Esophagus mucosa (tissue), 1 donor: ENCODE data around the gene CACNA2D1. TPM values are rescaled to one million over a fixed set of nuclear protein-coding genes. Genes with fewer than 3 reads are reported as not detected.

ENCODE experiments used
- ATAC-seq: fragments of 200-7000 bp; cut with Tn5 transposase; one replicate; pipeline ENCODE4 v1.9.1; 2020
- total RNA-seq: library from RNA; stranded (reverse); gene quantifications from one replicate; pipeline ENCODE4 v1.2.4, GENCODE V29; 2023
- donor health status: DM: yes; HTN: yes; CAD: no.

The CACNA2D1 gene
- total RNA-seq, 1 donor from 2014 or later: 2.2 TPM

DNA sequence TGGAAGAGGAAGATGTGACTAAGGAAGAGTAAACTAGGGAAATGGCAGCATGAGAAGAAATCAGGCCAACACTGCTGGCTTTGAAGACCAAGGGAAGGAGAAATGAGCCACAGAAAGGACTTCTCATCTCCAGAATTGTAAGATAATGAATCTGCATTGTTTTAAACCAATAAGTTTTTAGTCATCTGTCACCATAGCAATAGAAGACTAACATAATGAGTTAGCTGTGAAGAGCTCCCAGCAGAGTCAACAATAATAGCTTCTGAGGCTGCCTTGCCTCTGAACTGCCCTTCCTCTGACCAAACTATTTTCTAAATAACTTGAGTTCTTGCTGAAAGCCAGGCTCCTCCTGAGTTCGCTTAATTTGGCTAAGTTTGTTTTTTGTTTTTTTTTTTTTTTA is 103.6 kb downstream of the CACNA2D1 start:
- ATAC-seq: no peak

- ATAC-seq: peak; percentile 17
These were observed 107.7 kb downstream of the CACNA2D1 start for GRCh38 chr7:82335927-82336326.

GRCh38 chr7:82335001-82335400 is 108.6 kb downstream of the CACNA2D1 start:
- ATAC-seq: no peak

DNA sequence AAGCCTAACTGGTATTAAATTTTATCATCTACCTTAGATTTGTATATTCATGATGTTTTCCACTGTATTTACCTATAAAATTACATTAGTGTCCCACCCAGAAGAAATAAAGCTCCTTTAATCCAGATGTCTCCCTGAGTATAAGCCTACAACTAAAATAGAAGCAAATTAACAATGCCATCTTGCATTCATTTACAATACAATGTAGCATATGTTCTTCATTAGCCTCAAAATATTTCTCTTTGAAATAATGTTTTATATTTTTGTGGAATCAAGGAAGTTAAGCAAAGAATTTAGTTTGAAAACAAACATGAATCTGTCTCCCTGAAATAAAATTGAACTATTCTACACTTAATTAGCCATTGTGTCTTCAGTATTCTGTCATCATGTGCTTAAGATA is 112.3 kb downstream of the CACNA2D1 start:
- no peak for ATAC-seq

- ATAC-seq: no peak
These were observed 112.8 kb downstream of the CACNA2D1 start for GRCh38 chr7:82330706-82331215.

GRCh38 chr7:82327898-82328297 is 115.7 kb downstream of the CACNA2D1 start:
- ATAC-seq: no peak

- ATAC-seq: no peak
These were observed 118.2 kb downstream of the CACNA2D1 start for GRCh38 chr7:82325416-82325815.

DNA sequence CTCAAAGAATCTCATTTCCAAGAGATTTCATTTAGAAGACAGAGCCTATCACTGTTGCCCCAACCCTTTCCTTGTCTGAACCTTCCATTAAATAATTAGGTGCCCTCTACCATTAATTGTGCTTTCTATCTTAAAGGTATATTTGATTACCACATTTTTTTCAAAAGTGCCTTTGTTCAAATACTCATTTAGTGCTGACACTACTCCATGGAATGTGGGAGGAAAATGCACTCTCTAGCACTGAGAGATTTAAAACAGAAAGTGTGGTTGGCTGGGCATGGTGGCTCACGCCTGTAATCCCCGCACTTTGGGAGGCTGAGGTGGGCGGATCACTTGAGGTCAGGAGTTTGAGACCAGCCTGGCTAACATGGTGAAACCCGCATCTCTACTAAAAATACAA is 119.8 kb downstream of the CACNA2D1 start:
- ATAC-seq: no peak

- ATAC-seq: no peak
These were observed 123.9 kb downstream of the CACNA2D1 start for GRCh38 chr7:82319674-82320118.

DNA sequence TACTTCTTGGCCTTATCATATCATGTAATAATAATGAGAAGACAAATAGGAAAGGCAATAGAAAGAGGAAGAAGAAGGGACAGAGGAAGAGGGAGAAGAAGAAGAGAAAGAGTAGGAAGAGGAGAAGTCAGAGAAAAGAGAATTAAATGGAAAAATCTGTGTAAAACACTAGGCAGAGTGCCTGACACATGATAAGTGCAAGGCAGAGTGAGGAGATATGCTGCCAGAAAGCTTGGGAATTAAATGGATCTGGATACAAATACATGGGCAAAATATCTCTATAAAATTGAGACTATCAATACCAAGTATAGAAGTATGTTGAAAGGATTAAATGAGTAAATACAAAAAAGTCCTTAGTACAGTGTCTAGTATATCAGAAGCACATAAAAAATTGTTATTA is 124.8 kb downstream of the CACNA2D1 start:
- ATAC-seq: no peak

DNA sequence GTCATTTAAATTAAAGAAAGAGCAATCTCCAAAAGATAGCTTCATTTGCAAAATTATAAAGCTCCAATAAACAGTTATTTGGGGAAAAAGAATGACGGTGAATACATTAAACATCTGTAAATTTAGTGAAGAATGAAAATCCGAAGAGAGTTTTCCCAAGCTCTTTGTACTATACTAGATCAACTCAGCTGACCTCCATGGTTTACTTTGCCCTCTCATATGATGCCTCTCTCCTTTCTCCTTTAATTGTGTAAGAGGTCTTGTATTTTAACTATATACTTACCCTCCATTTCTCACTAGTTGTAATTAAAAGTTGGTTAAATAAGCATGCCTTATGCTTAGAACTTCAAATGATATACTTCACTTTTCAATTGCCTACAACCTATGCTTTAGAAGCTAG is 125.8 kb downstream of the CACNA2D1 start:
- no peak for ATAC-seq

DNA sequence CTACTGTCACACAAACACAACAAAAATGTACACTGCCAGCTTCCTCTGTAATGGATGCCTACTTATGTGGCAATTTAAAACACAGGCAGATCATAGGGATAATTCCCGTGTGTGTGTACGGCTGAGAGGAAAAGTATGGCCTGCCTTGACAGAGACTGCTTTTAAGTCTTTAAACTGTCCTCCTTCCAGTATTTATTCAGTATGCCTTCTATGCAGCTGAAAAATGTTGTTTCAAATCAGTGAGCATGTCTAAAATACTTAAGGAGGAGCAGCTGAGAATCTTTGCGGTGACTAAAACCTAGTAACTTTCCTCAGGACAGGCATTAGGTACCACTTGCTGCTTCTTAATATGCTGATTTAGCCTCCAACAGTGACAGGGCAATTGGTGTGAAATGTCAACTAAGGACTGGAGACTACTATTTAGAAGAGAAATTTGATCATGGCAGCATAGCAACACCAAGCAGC is 126.3 kb downstream of the CACNA2D1 start:
- ATAC-seq: no peak

DNA sequence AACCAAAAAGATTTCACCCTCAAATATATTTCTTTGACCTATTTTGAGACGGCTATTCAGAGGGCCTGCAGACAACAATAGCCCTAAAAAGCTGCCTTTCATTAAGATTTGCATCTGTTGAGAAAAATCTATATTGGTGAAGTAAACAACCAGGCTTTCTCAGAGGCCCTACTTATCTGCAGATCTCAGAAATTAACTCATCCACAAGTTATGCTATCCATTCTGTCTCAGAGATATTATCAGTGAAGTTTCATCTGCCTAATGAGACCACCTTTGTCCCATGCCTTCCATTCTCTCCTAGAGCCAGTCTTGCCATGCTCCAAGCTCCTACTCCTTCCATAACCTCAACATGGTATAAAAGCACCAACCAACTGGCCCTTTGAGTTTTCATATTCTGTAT is 130.3 kb downstream of the CACNA2D1 start:
- ATAC-seq: no peak

- ATAC-seq: no peak
These were observed 130.9 kb downstream of the CACNA2D1 start for GRCh38 chr7:82312646-82313045.

DNA sequence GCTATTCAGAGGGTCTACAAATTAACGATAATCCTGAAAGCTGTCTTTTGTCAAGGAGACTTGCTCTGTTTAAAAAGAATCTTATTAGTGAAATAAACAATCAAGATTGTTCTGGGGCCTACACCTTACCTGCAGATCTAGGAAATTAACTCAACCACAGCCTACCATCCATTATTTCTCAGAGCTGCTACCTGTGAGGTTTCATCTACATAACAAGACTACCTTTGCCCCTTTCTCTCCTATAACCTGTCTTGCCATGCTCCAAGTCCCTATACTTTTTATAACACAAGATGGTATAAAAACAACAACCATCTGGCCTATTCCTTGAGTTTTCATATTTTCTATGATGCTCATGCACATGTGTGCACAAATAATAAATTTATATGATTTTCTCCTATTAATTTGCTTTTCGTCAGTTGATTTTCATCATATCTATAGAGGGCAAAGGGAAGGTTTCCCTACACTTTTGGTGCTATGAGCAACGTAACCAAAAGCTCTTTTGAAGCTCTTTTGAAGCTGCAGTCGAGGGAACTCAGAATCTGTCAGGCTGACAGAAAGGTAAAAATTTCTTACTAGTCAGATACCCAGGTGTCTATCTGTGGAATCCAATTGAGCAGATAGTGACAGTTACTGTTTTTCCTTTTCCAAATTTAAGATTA is 138.1 kb downstream of the CACNA2D1 start:
- ATAC-seq: no peak

DNA sequence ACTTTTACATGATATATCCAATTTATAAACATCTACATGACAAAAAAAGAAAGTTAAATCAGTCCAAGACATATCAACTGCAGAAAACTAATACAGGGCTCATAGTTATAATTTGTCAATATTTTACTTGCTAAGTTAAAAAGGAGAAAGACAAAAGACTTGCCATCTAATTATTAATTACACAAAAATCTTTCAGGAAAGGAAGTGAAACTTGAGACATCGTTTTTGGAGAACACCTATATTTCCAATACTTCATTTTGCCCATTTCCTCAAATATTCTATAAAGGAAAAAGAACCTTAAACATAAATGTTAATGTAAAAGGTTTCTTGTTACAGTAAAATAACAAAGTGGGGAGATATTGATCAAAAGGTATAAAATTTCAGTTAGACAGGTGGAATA is 148.7 kb downstream of the CACNA2D1 start:
- ATAC-seq: no peak

DNA sequence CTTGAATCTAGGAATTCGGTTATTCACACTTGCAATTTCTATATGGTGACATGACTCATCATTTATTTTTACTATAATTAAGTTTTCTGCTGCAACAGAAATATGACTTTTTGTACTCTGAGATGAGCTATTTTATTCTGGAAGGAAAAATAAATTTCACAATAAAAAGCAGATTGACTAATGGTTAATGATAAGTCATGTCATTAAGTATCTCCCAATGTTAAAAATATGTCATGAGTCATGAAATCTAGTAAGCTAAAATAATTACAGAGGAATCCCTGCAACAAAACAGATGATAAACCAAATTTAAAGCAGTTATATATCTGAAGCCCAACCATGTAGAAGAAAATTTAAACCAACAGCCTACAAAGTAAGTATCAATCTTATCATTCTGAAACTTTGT is 149.2 kb downstream of the CACNA2D1 start:
- ATAC-seq: no peak

DNA sequence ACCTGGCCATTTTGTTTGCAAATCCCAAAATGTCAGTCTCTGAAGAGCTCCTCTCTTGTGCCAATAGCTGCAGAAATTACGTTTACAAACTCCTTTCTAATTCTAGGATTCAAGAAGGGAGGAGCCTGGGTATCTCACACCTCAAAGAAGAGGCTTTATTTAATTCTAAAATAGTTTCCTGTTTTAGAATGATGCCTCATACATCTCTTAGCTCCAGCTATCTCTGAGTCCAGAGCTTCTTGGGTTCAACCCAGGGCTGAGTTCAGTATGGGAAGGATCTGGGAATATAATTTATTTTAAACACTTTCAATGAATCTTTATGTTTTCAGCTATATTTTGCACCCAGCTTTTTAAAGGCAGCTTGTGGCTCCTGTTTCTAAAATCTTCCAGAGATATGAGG is 150.1 kb downstream of the CACNA2D1 start:
- ATAC-seq: no peak

- ATAC-seq: no peak
These were observed 151.6 kb downstream of the CACNA2D1 start for GRCh38 chr7:82291931-82292330.

GRCh38 chr7:82289889-82290288 is 153.7 kb downstream of the CACNA2D1 start:
- no peak for ATAC-seq

GRCh38 chr7:82289152-82289535 is 154.4 kb downstream of the CACNA2D1 start:
- no peak for ATAC-seq

DNA sequence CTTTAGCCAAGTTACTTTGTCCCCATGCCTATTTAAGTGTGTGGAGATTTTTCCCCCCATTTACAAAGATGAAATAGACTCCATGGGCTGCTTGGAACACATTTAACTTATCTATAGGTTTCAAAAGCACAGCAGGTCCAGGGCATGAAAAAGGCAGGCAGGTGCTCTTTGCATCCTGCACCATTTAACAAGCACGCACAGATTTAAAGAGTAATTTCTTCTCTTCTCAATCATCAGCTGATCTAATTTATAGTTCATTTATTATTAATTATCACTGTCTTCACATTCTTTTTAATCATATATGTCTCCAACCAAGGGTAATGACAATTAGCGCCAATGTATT is 156.8 kb downstream of the CACNA2D1 start:
- ATAC-seq: no peak

DNA sequence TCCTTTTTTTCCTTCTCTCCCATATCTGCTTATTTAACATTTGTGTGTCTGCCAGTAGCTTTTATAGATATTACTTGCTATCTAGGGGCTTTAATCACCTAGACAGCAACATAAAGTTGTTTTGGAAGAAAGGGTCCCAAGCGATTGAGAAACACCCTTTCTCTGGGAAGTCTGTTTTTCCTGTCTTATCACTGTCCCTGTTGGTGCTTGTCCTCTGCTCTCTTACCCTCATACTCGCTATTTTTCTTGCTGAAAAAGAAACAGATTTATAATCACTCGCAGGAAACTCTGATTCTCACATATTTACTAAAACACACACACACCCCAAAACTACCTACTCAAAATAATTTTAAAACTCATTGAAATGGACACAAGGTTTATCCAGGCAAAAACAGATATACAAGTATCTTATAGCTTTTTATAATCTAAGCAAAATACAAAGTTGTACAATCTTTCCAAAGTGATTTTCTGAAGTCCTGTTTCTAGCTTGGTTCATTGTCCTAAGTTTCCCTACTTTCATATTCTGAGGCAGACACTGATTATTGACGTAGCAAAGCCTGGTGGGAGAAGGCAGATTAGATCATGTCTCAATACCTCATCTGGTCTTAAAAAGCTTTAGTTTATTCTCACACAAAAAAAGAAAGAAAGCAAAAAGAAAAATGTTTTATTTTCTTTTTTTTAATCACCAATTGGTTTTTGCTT is 157.3 kb downstream of the CACNA2D1 start:
- no peak for ATAC-seq

- ATAC-seq: no peak
These were observed 158.5 kb downstream of the CACNA2D1 start for GRCh38 chr7:82284936-82285519.
